Mammary epithelial cell (primary cell): ENCODE data around the gene NUDT3.
"Not testable (repeated sequence)": the region's sequence is repeated elsewhere in the genome, so short reads cannot be mapped to it uniquely, and the experiment has no call there.

Experiments used
- CTCF ChIP-seq, 2 donors: IDR thresholded peaks in 1 of 2; conservative IDR thresholded peaks in 1 of 2; 2 replicates each; pipeline ENCODE4 v1.5.1; 2011 to 2012; ENCODE audit warnings: inconsistent platforms in 2 of 2, low read length in 2 of 2, mild to moderate bottlenecking in 2 of 2, control low read depth in 1 of 2, low read depth in 1 of 2; ENCODE audit not compliant: insufficient read depth in 1 of 2; ENCODE audit errors: extremely low read depth in 1 of 2
- EZH2 ChIP-seq: IDR thresholded peaks from 2 replicates; pipeline ENCODE4 v1.6.1; 2012; ENCODE audit warnings: low read length, inconsistent platforms, borderline replicate concordance

- TF ChIP-seq CTCF (conservative IDR thresholded peaks at IDR 0.05 in 1 of 2, IDR thresholded peaks at IDR 0.05 in 1 of 2; ENCODE audit: extremely low read depth in 1 of 2, insufficient read depth in 1 of 2, low read depth in 1 of 2, low read length in 2 of 2); EZH2: not testable (repeated sequence)
These were observed 20.6 kb downstream of the NUDT3 start for GRCh38 chr6:34371865-34372264.
